GM10847 (cell line): Measurements from ENCODE around the gene USP40.

Source experiments
- POLR2A ChIP-seq: IDR thresholded peaks from 2 replicates; pipeline ENCODE4 v1.6.1; 2011; ENCODE audit not compliant: insufficient read length; ENCODE audit errors: extremely low read depth

USP40 gene

GRCh38 chr2:233426619-233427342 is 139.8 kb downstream of the USP40 start:
- no peak for TF ChIP-seq POLR2A
